HepG2 (cell line): Measurements from ENCODE around the gene ERMARD. TPM values are rescaled to one million over a fixed set of nuclear protein-coding genes. Genes with fewer than 3 reads are reported as not detected.

ENCODE experiments used
- ARNTL ChIP-seq: sonication (generic); formaldehyde crosslinking; IDR thresholded peaks from 2 replicates; pipeline ENCODE4 v1.4.0; 2020; ENCODE audit warnings: mild to moderate bottlenecking, missing genetic modification reagents
- ESRRA ChIP-seq: sonication (generic); formaldehyde crosslinking; IDR thresholded peaks from 2 replicates; pipeline ENCODE4 v1.5.1; 2020; ENCODE audit warnings: mild to moderate bottlenecking, low read depth, missing genetic modification reagents
- FOXP1 ChIP-seq, 2 experiments: fragments of 450-650 bp in 1 of 2; IDR thresholded peaks; 2 replicates each; pipeline ENCODE4 v1.6.1; 2017 to 2018; ENCODE audit warnings: antibody characterized with exemption in 1 of 2
- IRF1 ChIP-seq: sonication (generic); formaldehyde crosslinking; IDR thresholded peaks from 2 replicates; pipeline ENCODE4 v1.4.0; 2020; ENCODE audit warnings: low read depth, mild to moderate bottlenecking, missing genetic modification reagents
- JARID2 ChIP-seq: sonication (generic); formaldehyde crosslinking; IDR thresholded peaks from 2 replicates; pipeline ENCODE4 v1.8.1; 2023; ENCODE audit warnings: missing genetic modification reagents, inconsistent platforms; ENCODE audit not compliant: insufficient replicate concordance
- MAZ ChIP-seq, 2 experiments: sonication (generic) in 1 of 2; formaldehyde crosslinking in 1 of 2; IDR thresholded peaks; 2 replicates each; pipeline versions ENCODE4 v1.5.0 to v1.6.1; 2012 to 2020; ENCODE audit warnings: low read depth in 2 of 2, mild to moderate bottlenecking in 2 of 2, borderline replicate concordance in 1 of 2, improper control_type of control experiment in 1 of 2, low read length in 1 of 2, missing genetic modification reagents in 1 of 2, moderate library complexity in 1 of 2
- MED8 ChIP-seq: sonication (generic); formaldehyde crosslinking; IDR thresholded peaks from 2 replicates; pipeline ENCODE4 v1.8.1; 2023; ENCODE audit warnings: mild to moderate bottlenecking, missing genetic modification reagents; ENCODE audit not compliant: insufficient replicate concordance
- NFE2L2 ChIP-seq: fragments of 150-350 bp; IDR thresholded peaks from 2 replicates; pipeline ENCODE4 v1.6.1; 2014; ENCODE audit warnings: low read length
- NFIC ChIP-seq: IDR thresholded peaks from 2 replicates; pipeline ENCODE4 v1.6.1; 2012; ENCODE audit warnings: mild to moderate bottlenecking, low read length, inconsistent platforms
- RBM22 ChIP-seq: fragments of 200-400 bp; formaldehyde crosslinking; optimal IDR thresholded peaks from 2 replicates; pipeline ENCODE3; 2017; ENCODE audit warnings: mild to moderate bottlenecking, low read length, moderate library complexity
- RCOR2 ChIP-seq: IDR thresholded peaks from 2 replicates; pipeline ENCODE4 v1.6.1; 2016; ENCODE audit warnings: missing biosample characterization, missing genetic modification reagents
- RFX5 ChIP-seq: IDR thresholded peaks from 2 replicates; pipeline ENCODE4 v1.6.1; 2011; ENCODE audit warnings: low read depth, low read length, improper control_type of control experiment
- SNAI1 ChIP-seq: sonication (generic); formaldehyde crosslinking; IDR thresholded peaks from 2 replicates; pipeline ENCODE4 v1.5.0; 2020; ENCODE audit warnings: mild to moderate bottlenecking, missing genetic modification reagents, borderline replicate concordance
- TBP ChIP-seq: sonication (generic); formaldehyde crosslinking; IDR thresholded peaks from 2 replicates; pipeline ENCODE4 v1.5.0; 2020; ENCODE audit warnings: missing genetic modification reagents
- ZNF10 ChIP-seq: sonication (generic); formaldehyde crosslinking; IDR thresholded peaks from 2 replicates; pipeline ENCODE4 v1.4.0; 2020; ENCODE audit warnings: mild to moderate bottlenecking, low read depth, missing genetic modification reagents, borderline replicate concordance
- ZNF282 ChIP-seq: fragments of 450-650 bp; IDR thresholded peaks from 2 replicates; pipeline ENCODE4 v1.6.1; 2018; ENCODE audit not compliant: partially characterized antibody
- ZNF441 ChIP-seq: sonication (generic); formaldehyde crosslinking; IDR thresholded peaks from 2 replicates; pipeline ENCODE4 v1.7.0; 2021; ENCODE audit warnings: missing genetic modification reagents, borderline replicate concordance
- ZNF503 ChIP-seq: sonication (generic); formaldehyde crosslinking; IDR thresholded peaks from 2 replicates; pipeline ENCODE4 v1.4.0; 2020; ENCODE audit warnings: missing genetic modification reagents
- ZNF557 ChIP-seq: sonication (generic); formaldehyde crosslinking; IDR thresholded peaks from 2 replicates; pipeline ENCODE4 v1.4.0; 2020; ENCODE audit warnings: missing genetic modification reagents
- ZNF740 ChIP-seq: sonication (generic); formaldehyde crosslinking; IDR thresholded peaks from 2 replicates; pipeline ENCODE4 v1.4.0; 2020; ENCODE audit warnings: missing genetic modification reagents
- ZNF781 ChIP-seq: sonication (generic); formaldehyde crosslinking; IDR thresholded peaks from 2 replicates; pipeline ENCODE4 v1.5.1; 2020; ENCODE audit warnings: borderline replicate concordance, mild to moderate bottlenecking, missing genetic modification reagents; ENCODE audit errors: not compliant biosample characterization
- polyA plus RNA-seq, 8 experiments: library from polyadenylated mRNA; depleted of rRNA in 3 of 8; stranded (reverse) in 7 of 8; unstranded in 1 of 8; fragments of >200 nt; fragmentation: Illumina TruSeq in 4 of 8; extraction: Trizol in 4 of 8; gene quantifications; 2 replicates each; pipeline versions ENCODE4 v1.2.1 to v1.2.3, GENCODE V29; 2011 to 2016; ENCODE audit warnings: low read depth in 4 of 8, missing spikeins in 1 of 8, mixed read lengths in 1 of 8; ENCODE audit not compliant: insufficient read depth in 1 of 8
- total RNA-seq, 5 experiments: library from RNA; depleted of rRNA; stranded (reverse); fragments of >200 nt; fragmentation: Illumina TruSeq; extraction: Trizol; gene quantifications; 2 replicates each; pipeline ENCODE4 v1.2.3, GENCODE V29; 2016; ENCODE audit warnings: low read depth in 1 of 5
- TF ChIP-seq, protein P1 (sequence below): sonication (generic); formaldehyde crosslinking; IDR thresholded peaks from 2 replicates; pipeline ENCODE4 v1.9.0; 2021; ENCODE audit warnings: missing genetic modification reagents, borderline replicate concordance
- TF ChIP-seq, protein P2 (sequence below), 2 experiments: fragments of 450-650 bp in 1 of 2; sonication (generic) in 1 of 2; formaldehyde crosslinking; IDR thresholded peaks; 2 replicates each; pipeline versions ENCODE4 v1.5.0 to v1.8.0; 2020 to 2022; ENCODE audit warnings: mild to moderate bottlenecking in 1 of 2, missing genetic modification reagents in 1 of 2

ERMARD gene
- total and polyA plus RNA-seq, 2 of the 13 experiments (the other 11 are each of a cell fraction or from before 2014, with no cell fraction given): 8.8 to 10.7 TPM

DNA sequence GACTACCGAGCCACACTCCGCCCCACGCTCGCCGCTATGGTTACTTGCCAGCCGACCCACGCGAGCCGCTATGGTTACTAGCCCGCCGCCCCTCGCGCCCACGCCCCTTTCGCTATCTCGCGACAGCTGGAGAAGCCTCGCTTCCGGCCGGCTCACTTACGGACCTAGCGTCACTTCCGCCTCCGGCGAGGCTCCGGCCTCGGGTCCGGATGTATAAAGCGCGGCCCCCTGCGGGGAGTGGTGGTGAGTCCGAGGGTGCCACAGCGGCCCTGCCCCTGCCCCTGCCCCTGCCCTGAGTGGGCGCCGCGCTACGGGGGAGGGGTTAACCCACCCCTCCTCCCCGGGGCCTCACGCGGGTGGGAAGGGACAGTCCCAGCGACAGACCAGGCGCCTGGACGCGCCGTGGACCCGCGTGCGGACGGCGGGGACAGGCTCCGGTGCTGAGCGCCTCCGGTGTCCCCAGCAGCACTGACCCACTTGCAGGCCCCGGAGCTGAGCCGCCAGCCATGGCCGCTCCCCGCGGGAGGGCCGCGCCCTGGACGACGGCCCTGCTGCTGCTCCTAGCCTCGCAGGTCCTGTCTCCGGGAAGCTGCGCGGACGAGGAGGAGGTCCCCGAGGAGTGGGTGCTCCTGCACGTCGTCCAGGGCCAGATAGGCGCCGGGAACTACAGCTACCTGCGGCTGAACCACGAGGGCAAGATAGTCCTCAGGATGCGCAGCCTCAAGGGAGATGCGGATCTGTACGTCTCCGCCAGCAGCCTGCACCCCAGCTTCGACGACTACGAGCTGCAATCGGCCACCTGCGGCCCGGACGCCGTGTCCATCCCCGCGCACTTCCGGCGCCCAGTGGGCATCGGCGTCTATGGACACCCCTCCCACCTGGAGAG, 49.2 kb upstream of the ERMARD start, which contains the start of the genes C6orf120 and WDR27 (continued):
- peak; percentile 73; the same call in 1 of the 2 replicates for TF ChIP-seq ZNF503 (CRISPR knock-in tag)
- peak; percentile 3; the same call in 1 of the 2 replicates for TF ChIP-seq ESRRA (CRISPR knock-in tag)
- TF ChIP-seq ARNTL (CRISPR knock-in tag): peak; percentile 67
- TF ChIP-seq, protein P1, sequence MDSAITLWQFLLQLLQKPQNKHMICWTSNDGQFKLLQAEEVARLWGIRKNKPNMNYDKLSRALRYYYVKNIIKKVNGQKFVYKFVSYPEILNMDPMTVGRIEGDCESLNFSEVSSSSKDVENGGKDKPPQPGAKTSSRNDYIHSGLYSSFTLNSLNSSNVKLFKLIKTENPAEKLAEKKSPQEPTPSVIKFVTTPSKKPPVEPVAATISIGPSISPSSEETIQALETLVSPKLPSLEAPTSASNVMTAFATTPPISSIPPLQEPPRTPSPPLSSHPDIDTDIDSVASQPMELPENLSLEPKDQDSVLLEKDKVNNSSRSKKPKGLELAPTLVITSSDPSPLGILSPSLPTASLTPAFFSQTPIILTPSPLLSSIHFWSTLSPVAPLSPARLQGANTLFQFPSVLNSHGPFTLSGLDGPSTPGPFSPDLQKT (CRISPR knock-in tag): peak; percentile 40; the same call in 1 of the 2 replicates
- no peak for TF ChIP-seq NFE2L2
- TF ChIP-seq MED8 (CRISPR knock-in tag): no peak
- TF ChIP-seq ZNF10 (CRISPR knock-in tag): no peak
- TF ChIP-seq, protein P2, sequence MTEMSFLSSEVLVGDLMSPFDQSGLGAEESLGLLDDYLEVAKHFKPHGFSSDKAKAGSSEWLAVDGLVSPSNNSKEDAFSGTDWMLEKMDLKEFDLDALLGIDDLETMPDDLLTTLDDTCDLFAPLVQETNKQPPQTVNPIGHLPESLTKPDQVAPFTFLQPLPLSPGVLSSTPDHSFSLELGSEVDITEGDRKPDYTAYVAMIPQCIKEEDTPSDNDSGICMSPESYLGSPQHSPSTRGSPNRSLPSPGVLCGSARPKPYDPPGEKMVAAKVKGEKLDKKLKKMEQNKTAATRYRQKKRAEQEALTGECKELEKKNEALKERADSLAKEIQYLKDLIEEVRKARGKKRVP (CRISPR knock-in tag; IDR thresholded peaks at IDR 0.05): peak in 1 of 2 experiments; percentile 75; a peak in 2 of 4 replicates
- no peak; the same call in 1 of the 2 replicates for TF ChIP-seq SNAI1
- TF ChIP-seq ZNF557: no peak
- TF ChIP-seq IRF1 (CRISPR knock-in tag): no peak
- TF ChIP-seq MAZ (IDR thresholded peaks at IDR 0.05; ENCODE audit: borderline replicate concordance, low read depth, low read length): peak; percentile 83
- TF ChIP-seq MAZ (CRISPR knock-in tag; IDR thresholded peaks at IDR 0.05; ENCODE audit: low read depth): peak; percentile 95
- TF ChIP-seq RFX5: no peak
- TF ChIP-seq FOXP1 (IDR thresholded peaks at IDR 0.05): no peak
- TF ChIP-seq FOXP1 (CRISPR knock-in tag; IDR thresholded peaks at IDR 0.05): peak; percentile 24; the same call in 1 of the 2 replicates
- peak; percentile 54 for TF ChIP-seq RBM22
- TF ChIP-seq ZNF282: no peak
- peak; percentile 68 for TF ChIP-seq ZNF781 (CRISPR knock-in tag)
- TF ChIP-seq TBP: 0 out of 2 replicates have a peak, but pooled peaks have one; percentile 41
- TF ChIP-seq ZNF441 (CRISPR knock-in tag): peak; percentile 23
- peak; percentile 67 for TF ChIP-seq JARID2
- TF ChIP-seq RCOR2 (CRISPR knock-in tag): 0 out of 2 replicates have a peak, but pooled peaks have one; percentile 60
- 0 out of 2 replicates have a peak, but pooled peaks have one; percentile 10 for TF ChIP-seq ZNF740 (CRISPR knock-in tag)
- TF ChIP-seq NFIC: no peak
